B cell (primary cell): ENCODE measurements around the gene EXOC3L2.

Experiments
- CTCF ChIP-seq: fragments of 200-600 bp; IDR thresholded peaks from one replicate; pipeline ENCODE4 v1.8.0; 2022; ENCODE audit warnings: antibody characterized with exemption, mild to moderate bottlenecking
- EZH2 ChIP-seq: IDR thresholded peaks from 2 replicates; pipeline ENCODE4 v1.6.1; 2012; ENCODE audit warnings: borderline replicate concordance, low read depth, mild to moderate bottlenecking, moderate library complexity, low read length; ENCODE audit not compliant: insufficient read depth, poor library complexity, severe bottlenecking

- TF ChIP-seq CTCF (no peak), EZH2 (no peak)
These were observed 53.8 kb downstream of the EXOC3L2 start for GRCh38 chr19:45191375-45191774.
